Measurements from ENCODE around the gene OR10G3. TPM values are rescaled to one million over a fixed set of nuclear protein-coding genes. Genes with fewer than 3 reads are reported as not detected.

OR10G3 gene
- total and polyA plus RNA-seq, 2 of the 13 experiments (the other 11 are each of a cell fraction or from before 2014, with no cell fraction given), result not detected

DNA sequence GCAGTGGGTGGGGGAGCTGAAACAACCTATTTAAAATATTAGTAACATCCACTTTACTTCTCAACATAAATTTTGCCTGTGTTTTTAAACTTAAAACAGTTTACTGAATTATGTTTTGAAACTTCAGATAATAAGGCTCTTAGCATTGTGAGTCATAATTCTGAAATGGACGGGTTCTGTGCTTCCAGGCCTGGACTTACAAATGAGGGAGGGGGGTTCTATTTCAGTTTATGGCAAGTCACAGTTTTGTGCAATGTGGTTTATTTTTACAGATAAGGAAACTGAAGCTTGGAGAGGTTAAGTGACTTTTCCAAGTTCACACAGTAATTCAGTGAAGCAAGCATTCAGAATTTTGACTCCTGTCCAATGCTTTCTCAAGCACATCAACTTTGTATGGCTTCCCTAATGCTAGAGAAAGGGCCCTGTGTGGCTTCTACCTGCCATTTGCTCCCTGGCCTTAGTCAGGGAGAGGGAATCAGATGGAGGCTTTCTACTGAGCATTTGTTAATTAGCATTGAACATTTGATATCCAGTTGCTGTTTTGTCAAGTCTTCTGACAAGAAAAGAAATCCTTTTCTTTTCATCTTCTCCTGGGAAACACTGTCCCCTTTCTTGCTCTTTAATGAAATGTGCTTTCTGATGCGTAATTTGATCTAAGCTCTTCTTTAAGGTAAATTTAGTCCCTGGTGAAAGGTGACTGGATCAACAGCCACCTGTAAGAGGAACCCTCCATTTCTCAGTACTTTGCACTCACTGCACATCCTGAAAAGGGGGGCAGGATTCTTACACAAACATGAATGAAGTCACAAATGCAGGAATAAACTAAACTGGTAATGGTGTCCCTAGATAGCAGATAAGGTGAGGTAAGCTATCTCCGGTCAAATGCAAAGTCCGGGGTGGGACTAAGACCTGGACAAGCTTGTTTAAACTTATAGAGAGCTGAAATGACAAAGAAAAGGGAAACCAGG lies 51.2 kb downstream of the OR10G3 start (continued):
- TF ChIP-seq, protein P1, sequence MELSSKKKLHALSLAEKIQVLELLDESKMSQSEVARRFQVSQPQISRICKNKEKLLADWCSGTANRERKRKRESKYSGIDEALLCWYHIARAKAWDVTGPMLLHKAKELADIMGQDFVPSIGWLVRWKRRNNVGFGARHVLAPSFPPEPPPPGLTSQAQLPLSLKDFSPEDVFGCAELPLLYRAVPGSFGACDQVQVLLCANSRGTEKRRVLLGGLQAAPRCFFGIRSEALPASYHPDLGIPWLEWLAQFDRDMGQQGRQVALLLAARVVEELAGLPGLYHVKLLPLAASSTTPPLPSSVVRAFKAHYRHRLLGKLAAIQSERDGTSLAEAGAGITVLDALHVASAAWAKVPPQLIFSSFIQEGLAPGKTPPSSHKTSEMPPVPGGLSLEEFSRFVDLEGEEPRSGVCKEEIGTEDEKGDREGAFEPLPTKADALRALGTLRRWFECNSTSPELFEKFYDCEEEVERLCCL (CRISPR knock-in tag; IDR thresholded peaks at IDR 0.05; ENCODE audit: borderline replicate concordance), result no peak
- TF ChIP-seq, protein P2, sequence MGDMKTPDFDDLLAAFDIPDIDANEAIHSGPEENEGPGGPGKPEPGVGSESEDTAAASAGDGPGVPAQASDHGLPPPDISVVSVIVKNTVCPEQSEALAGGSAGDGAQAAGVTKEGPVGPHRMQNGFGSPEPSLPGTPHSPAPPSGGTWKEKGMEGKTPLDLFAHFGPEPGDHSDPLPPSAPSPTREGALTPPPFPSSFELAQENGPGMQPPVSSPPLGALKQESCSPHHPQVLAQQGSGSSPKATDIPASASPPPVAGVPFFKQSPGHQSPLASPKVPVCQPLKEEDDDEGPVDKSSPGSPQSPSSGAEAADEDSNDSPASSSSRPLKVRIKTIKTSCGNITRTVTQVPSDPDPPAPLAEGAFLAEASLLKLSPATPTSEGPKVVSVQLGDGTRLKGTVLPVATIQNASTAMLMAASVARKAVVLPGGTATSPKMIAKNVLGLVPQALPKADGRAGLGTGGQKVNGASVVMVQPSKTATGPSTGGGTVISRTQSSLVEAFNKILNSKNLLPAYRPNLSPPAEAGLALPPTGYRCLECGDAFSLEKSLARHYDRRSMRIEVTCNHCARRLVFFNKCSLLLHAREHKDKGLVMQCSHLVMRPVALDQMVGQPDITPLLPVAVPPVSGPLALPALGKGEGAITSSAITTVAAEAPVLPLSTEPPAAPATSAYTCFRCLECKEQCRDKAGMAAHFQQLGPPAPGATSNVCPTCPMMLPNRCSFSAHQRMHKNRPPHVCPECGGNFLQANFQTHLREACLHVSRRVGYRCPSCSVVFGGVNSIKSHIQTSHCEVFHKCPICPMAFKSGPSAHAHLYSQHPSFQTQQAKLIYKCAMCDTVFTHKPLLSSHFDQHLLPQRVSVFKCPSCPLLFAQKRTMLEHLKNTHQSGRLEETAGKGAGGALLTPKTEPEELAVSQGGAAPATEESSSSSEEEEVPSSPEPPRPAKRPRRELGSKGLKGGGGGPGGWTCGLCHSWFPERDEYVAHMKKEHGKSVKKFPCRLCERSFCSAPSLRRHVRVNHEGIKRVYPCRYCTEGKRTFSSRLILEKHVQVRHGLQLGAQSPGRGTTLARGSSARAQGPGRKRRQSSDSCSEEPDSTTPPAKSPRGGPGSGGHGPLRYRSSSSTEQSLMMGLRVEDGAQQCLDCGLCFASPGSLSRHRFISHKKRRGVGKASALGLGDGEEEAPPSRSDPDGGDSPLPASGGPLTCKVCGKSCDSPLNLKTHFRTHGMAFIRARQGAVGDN (CRISPR knock-in tag; IDR thresholded peaks at IDR 0.05), result no peak
- TF ChIP-seq SMAD3 (CRISPR knock-in tag; IDR thresholded peaks at IDR 0.05), result peak; percentile 41; the same call in 1 of the 2 replicates
- TF ChIP-seq STAT5B (CRISPR knock-in tag; IDR thresholded peaks at IDR 0.05), result peak; percentile 60; the same call in 1 of the 2 replicates
- TF ChIP-seq HNRNPH1 (optimal IDR thresholded peaks at IDR 0.05; ENCODE audit: low read depth, low read length), result no peak
- peak; percentile 81; the same call in 1 of the 2 replicates for TF ChIP-seq ZBTB20 (CRISPR knock-in tag; IDR thresholded peaks at IDR 0.05; ENCODE audit: borderline replicate concordance, low read depth)
- TF ChIP-seq ZNF441 (CRISPR knock-in tag; IDR thresholded peaks at IDR 0.05; ENCODE audit: borderline replicate concordance), result 0 out of 2 replicates have a peak, but pooled peaks have one; percentile 19
- TF ChIP-seq NFKBIZ (CRISPR knock-in tag; IDR thresholded peaks at IDR 0.05), result no peak
- TF ChIP-seq, protein P3, sequence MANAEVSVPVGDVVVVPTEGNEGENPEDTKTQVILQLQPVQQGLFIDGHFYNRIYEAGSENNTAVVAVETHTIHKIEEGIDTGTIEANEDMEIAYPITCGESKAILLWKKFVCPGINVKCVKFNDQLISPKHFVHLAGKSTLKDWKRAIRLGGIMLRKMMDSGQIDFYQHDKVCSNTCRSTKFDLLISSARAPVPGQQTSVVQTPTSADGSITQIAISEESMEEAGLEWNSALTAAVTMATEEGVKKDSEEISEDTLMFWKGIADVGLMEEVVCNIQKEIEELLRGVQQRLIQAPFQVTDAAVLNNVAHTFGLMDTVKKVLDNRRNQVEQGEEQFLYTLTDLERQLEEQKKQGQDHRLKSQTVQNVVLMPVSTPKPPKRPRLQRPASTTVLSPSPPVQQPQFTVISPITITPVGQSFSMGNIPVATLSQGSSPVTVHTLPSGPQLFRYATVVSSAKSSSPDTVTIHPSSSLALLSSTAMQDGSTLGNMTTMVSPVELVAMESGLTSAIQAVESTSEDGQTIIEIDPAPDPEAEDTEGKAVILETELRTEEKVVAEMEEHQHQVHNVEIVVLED (CRISPR knock-in tag; IDR thresholded peaks at IDR 0.05; ENCODE audit: borderline replicate concordance), result no peak
- TF ChIP-seq ZFX (CRISPR knock-in tag; IDR thresholded peaks at IDR 0.05; ENCODE audit: low read depth), result peak; percentile 52
- TF ChIP-seq ZBTB38 (CRISPR knock-in tag; IDR thresholded peaks at IDR 0.05), result no peak; the same call in 1 of the 2 replicates
- peak; percentile 60; the same call in 1 of the 2 replicates for TF ChIP-seq NR2F2 (IDR thresholded peaks at IDR 0.05; ENCODE audit: borderline replicate concordance, low read depth)
- 0 out of 2 replicates have a peak, but pooled peaks have one; percentile 49 for TF ChIP-seq ZSCAN20 (CRISPR knock-in tag; IDR thresholded peaks at IDR 0.05; ENCODE audit: borderline replicate concordance)
- peak; percentile 82 for TF ChIP-seq FOXO1 (CRISPR knock-in tag; IDR thresholded peaks at IDR 0.05)
- no peak for TF ChIP-seq ZZZ3 (CRISPR knock-in tag; IDR thresholded peaks at IDR 0.05; ENCODE audit: borderline replicate concordance)
- TF ChIP-seq NR2C2 (CRISPR knock-in tag; IDR thresholded peaks at IDR 0.05; ENCODE audit: borderline replicate concordance), result 0 out of 2 replicates have a peak, but pooled peaks have one; percentile 23
- TF ChIP-seq HNF4G (IDR thresholded peaks at IDR 0.05; ENCODE audit: borderline replicate concordance, low read depth, low read length), result peak; percentile 79; the same call in 1 of the 2 replicates
- peak; percentile 33; the same call in 1 of the 2 replicates for TF ChIP-seq HNF4G (CRISPR knock-in tag; IDR thresholded peaks at IDR 0.05; ENCODE audit: borderline replicate concordance, low read depth)
- TF ChIP-seq TCF7L2 (IDR thresholded peaks at IDR 0.05; ENCODE audit: low read depth, low read length), result no peak

All from HepG2 (cell line).